AG08396 (cell line): Measurements from ENCODE around the gene ZMYND10.

Experiments used
- DNase-seq: peaks from one replicate; pipeline ENCODE4 v3.0.0; 2012; ENCODE audit warnings: low spot score, mixed read lengths

ZMYND10 gene

GRCh38 chr3:50345008-50345407 lies 524 bp downstream of the ZMYND10 start:
- DNase-seq, result no peak

- no peak for DNase-seq
Observed at GRCh38 chr3:50342813-50343633, 2.5 kb downstream of the ZMYND10 start.

GRCh38 chr3:50341996-50342650 lies 3.4 kb downstream of the ZMYND10 start:
- DNase-seq, result no peak

- no peak for DNase-seq
Observed at GRCh38 chr3:50341537-50341936, 4.0 kb downstream of the ZMYND10 start.

GRCh38 chr3:50340448-50341329 lies 4.8 kb downstream of the ZMYND10 start, which contains the start of gene RASSF1:
Gene RASSF1, minus strand, starts transcription at chr3:50340836. Its CDS starts 31 bp downstream, at chr3:50340805.
- DNase-seq, result peak; percentile 79

- DNase-seq, result no peak
Observed at GRCh38 chr3:50340147-50340447, 5.4 kb downstream of the ZMYND10 start.

- DNase-seq, result peak; percentile 63
Observed at GRCh38 chr3:50339485-50340146, 5.9 kb downstream of the ZMYND10 start.

GRCh38 chr3:50338965-50339364 lies 6.6 kb downstream of the ZMYND10 start:
- no peak for DNase-seq

GRCh38 chr3:50337175-50337861 lies 8.2 kb downstream of the ZMYND10 start:
- peak; percentile 99 for DNase-seq

- DNase-seq, result no peak
Observed at GRCh38 chr3:50336452-50337174, 8.9 kb downstream of the ZMYND10 start.

- DNase-seq, result no peak
Observed at GRCh38 chr3:50334339-50335075, 11.0 kb downstream of the ZMYND10 start.

- DNase-seq, result no peak
Observed at GRCh38 chr3:50333744-50334328, 11.7 kb downstream of the ZMYND10 start.

- no peak for DNase-seq
Observed at GRCh38 chr3:50331364-50331907, 14.1 kb downstream of the ZMYND10 start.

- DNase-seq, result no peak
Observed at GRCh38 chr3:50330330-50330729, 15.2 kb downstream of the ZMYND10 start.

GRCh38 chr3:50327943-50328691 lies 17.4 kb downstream of the ZMYND10 start, which contains the start of gene TUSC2:
Gene TUSC2, minus strand, starts transcription at chr3:50328223. Its CDS starts 124 bp downstream, at chr3:50328099.
- DNase-seq, result peak; percentile 98

- no peak for DNase-seq
Observed at GRCh38 chr3:50327129-50327528, 18.4 kb downstream of the ZMYND10 start.

- no peak for DNase-seq
Observed at GRCh38 chr3:50326182-50326541, 19.4 kb downstream of the ZMYND10 start.

- no peak for DNase-seq
Observed at GRCh38 chr3:50325497-50326181, 19.9 kb downstream of the ZMYND10 start.
